ENCODE measurements around the gene KDM8.
"Not testable (repeated sequence)": the region's sequence is repeated elsewhere in the genome, so short reads cannot be mapped to it uniquely, and the experiment has no call there.

Gene KDM8

GRCh38 chr16:27198451-27199234, 4.7 kb upstream of the KDM8 start:
- no peak overlapping the region for H3K4me3 ChIP-seq (ENCODE audit: low read length)
- TF ChIP-seq CTCF (IDR thresholded peaks at IDR 0.05; ENCODE audit: insufficient read depth, low read depth, low read length, missing control alignments) = no peak
- DNase-seq (ENCODE audit: low read depth) = no peak

GRCh38 chr16:27199235-27199586, 4.1 kb upstream of the KDM8 start:
- H3K4me3 ChIP-seq (ENCODE audit: low read length) = no peak overlapping the region
- DNase-seq (ENCODE audit: low read depth) = no peak
- no peak for TF ChIP-seq CTCF (IDR thresholded peaks at IDR 0.05; ENCODE audit: insufficient read depth, low read depth, low read length, missing control alignments)

GRCh38 chr16:27199736-27200135, 3.6 kb upstream of the KDM8 start:
- TF ChIP-seq CTCF (IDR thresholded peaks at IDR 0.05; ENCODE audit: insufficient read depth, low read depth, low read length, missing control alignments) = no peak
- DNase-seq (ENCODE audit: low read depth) = no peak
- H3K4me3 ChIP-seq (ENCODE audit: low read length) = no peak overlapping the region

- H3K4me3 ChIP-seq (ENCODE audit: low read length); DNase-seq (ENCODE audit: low read depth): not testable (repeated sequence)
These were observed 2.4 kb upstream of the KDM8 start for GRCh38 chr16:27200914-27201313.

- H3K4me3 ChIP-seq (ENCODE audit: low read length) = peak overlapping the region; percentile 91
- DNase-seq (ENCODE audit: low read depth) = peak; percentile 92
- TF ChIP-seq CTCF (IDR thresholded peaks at IDR 0.05; ENCODE audit: insufficient read depth, low read depth, low read length, missing control alignments) = no peak
These were observed 311 bp upstream of the KDM8 start for GRCh38 chr16:27202923-27203506.

GRCh38 chr16:27204312-27204915, 1.1 kb downstream of the KDM8 start:
- no peak for TF ChIP-seq CTCF (IDR thresholded peaks at IDR 0.05; ENCODE audit: insufficient read depth, low read depth, low read length, missing control alignments)
- H3K4me3 ChIP-seq (ENCODE audit: low read length) = peak overlapping the region; percentile 91
- DNase-seq (ENCODE audit: low read depth) = no peak

GRCh38 chr16:27205423-27206065, 2.2 kb downstream of the KDM8 start:
- no peak for TF ChIP-seq CTCF (IDR thresholded peaks at IDR 0.05; ENCODE audit: insufficient read depth, low read depth, low read length, missing control alignments)
- DNase-seq (ENCODE audit: low read depth) = no peak
- no peak overlapping the region for H3K4me3 ChIP-seq (ENCODE audit: low read length)

GRCh38 chr16:27207121-27207520, 3.8 kb downstream of the KDM8 start:
- not testable (repeated sequence) for H3K4me3 ChIP-seq (ENCODE audit: low read length); DNase-seq (ENCODE audit: low read depth)
